ENCODE measurements around the gene TKFC.

The TKFC gene

DNA sequence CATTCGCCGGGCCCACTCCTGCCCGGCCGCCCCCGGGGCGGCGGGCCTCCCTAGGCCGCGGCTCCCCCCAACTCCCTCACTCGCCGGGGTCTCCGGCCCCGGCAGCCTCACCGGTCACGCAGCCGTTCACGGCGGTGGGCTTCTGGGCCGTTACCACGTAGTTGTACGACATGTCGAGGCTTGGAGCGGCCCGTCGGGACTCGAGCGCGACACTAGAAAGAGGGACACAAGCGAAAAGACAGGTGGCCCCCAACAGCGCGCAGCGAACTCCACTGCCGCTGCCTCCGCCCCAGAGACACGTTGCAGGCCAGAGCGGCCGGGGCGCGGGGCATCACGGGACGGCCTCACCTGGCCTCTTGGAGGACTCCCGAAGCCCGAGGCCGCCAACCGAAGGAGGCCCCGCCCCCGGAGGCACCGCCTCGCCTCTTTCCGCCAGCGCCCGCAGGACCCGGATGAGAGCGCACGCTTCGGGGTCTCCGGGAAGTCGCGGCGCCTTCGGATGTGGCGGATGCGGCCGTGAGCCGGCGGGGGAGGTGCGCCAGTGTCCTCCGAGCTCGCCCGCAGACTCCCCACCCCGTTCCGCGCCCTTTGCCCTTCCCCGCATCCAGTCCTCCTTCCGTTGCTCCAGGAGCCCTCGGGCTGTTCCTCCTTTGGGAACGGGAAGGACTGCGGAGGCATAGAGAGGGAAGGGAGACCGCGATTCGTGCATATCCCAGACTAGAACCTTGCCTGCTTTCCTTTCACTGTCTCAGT is at the start of gene TKFC, which contains the start of gene DDB1:
TSS of gene TKFC (plus strand) at position 432 of the 753 bp plus-strand sequence. CDS start 1,501 bp downstream, outside the sequence.
TSS of gene DDB1 (minus strand) at position 309 of the 753 bp plus-strand sequence. CDS start at position 172, 137 bp downstream.
- peak within 1 kb of the TSS; percentile 99 for H3K4me3 ChIP-seq (ENCODE audit: low read depth, low read length)
- DNase-seq (ENCODE audit: low read depth) = peak; percentile 72

DNA sequence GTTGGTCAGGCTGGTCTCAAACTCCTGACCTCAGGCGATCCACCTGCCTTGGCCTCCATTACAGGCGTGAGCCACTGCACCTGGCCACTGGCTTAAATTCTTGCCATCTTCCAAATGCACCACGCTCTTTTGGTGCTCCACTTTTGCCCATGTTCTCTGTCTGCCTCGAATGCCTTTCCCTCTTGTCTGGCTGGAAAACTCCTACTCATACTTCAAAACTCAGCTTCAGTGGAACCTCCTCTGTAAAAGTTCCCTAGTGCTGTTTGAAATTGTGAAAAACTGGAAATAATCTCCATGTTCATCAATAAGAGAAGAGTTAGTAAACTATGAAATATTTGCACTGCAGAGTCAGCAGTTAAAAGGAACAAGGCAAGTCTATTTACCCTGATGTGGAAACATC is 49.4 kb upstream of the TKFC start:
- H3K4me3 ChIP-seq (ENCODE audit: low read depth, low read length) = no peak overlapping the region

GRCh38 chr11:61287338-61287977 is 45.6 kb upstream of the TKFC start:
- no peak for DNase-seq (ENCODE audit: low read depth)

More for the DNA sequence above, 49.4 kb upstream of the TKFC start:
- no peak for DNase-seq (ENCODE audit: low read depth)

GRCh38 chr11:61290905-61291690 is 41.9 kb upstream of the TKFC start:
- no peak overlapping the region for H3K4me3 ChIP-seq (ENCODE audit: low read depth, low read length)
- no peak for DNase-seq (ENCODE audit: low read depth)

More at GRCh38 chr11:61287338-61287977, 45.6 kb upstream of the TKFC start:
- no peak overlapping the region for H3K4me3 ChIP-seq (ENCODE audit: low read depth, low read length)

DNA sequence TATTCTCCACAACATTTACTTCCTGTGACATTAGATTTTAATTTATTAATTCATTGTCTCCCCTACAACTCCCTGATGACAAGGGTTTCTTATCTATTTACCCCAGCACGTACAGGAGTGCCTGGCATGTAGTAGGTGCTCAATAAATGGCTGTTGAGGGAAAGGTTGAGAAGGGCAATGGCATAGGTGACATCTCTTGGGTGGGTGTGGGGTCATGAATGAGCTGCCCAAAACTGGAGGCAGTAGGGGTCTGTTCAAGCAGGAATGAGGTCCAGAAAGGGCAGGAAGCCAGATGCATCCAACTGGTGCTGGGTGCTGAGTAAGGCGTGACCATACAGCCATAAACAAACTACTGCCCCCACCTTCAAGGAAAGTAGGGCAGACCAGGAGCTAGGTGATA is 40.7 kb upstream of the TKFC start:
- no peak overlapping the region for H3K4me3 ChIP-seq (ENCODE audit: low read depth, low read length)
- no peak for DNase-seq (ENCODE audit: low read depth)

DNA sequence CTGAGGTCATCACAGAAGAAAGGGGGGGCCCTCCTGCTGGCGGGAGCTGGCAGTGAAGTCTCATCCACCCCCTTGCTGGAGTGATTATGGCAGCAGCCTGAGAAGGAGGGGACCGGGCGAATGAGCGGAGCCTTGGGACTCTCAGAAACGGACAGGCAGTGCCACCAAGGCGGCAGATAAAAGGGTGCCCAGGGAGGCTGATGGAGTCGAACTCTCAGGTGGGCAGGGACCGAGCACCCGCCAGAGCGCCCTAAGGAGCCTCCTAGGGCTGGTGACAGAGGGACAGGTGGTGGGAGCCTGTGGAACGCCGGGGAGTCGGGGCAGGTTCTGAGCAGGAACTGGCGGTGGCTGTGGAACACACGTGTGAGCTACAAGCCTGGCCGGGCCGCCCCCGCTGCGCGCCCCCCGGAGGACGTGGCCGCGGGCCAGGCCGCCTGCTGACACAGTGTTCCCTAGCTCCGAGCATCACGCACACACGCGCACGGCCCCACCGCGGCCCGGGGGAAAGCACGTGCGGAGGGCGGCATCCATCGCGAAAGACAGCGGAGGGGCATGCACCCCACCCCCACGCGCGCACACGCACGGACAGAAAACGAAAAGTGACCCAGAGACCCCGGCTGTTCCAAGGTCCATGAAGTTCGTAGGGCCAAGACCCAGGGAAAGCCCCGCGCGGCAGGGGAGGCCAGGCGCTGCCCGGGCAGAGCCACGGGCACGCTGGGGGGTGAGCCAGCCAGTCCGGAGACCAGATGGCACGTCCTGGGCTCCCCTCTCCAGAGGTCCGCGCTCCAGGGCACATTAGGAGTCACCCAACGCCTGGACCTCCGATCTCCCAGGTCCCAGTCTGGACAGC is 38.9 kb upstream of the TKFC start:
- peak overlapping the region; percentile 59 for H3K4me3 ChIP-seq (ENCODE audit: low read depth, low read length)
- peak; percentile 36 for DNase-seq (ENCODE audit: low read depth)

DNA sequence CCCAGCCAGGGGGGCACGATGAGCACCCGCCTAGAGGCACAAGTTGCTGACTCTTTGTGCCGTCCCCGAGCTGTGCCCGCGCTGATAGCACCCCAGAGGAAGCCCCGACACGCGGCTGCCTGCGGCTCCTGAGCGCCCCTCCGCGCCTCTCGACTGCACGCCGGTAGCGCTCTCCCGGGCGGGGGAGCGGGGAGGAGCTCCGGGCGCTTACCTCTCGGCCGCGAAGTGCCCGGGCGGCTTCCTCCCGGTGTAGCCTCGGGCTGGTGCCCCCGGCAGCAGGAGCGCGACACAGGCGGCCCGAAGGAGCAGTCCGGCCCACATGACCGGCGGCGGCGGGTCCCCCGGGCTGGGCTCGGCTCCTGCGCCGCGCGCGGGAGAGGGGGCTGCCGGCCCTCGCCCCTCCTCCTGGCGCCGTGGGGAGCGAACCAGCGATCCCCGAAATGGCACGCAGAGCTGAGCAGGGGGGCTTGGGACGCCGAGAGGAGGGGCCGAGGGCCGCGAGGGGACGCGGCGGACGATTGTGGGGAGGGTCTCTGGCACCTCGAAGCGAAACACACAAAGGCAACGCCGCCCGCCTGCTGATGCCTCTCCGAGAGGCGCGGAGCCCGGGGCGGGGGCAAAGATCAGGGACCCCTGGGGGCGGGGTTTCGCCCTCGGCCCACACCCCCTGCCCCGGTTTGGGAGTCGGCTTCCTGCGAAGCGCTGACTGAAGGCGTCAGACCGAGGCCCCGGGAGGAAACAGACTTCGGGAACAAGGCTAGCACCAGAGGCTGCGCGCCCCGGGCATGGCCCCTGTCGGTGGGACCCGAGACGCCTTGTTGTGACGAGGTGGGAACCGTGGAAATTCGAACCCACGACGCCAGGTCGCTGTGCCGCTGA is 38.1 kb upstream of the TKFC start, which contains the start of gene VWCE:
TSS of gene VWCE (minus strand) at position 600 of the 879 bp plus-strand sequence. CDS start at position 321, 279 bp downstream.
- DNase-seq (ENCODE audit: low read depth) = no peak
- H3K4me3 ChIP-seq (ENCODE audit: low read depth, low read length) = peak within 1 kb of the TSS; percentile 59

DNA sequence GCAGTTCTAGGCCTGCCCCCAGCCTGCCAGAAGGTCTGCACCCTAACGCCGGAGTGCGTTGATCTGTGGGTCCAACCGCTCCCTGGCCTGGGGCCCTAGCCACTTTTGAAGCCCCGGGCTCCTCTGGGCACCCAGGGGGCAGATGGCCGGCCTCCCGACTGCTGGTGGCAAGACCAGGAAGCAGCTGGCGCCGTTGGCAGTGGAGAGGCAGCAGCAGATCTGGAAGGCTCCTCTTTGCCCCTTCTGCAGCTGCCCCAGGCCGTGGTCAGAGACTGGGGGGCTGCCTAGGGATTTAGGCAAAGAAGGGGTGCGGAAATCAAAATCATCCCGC is 37.5 kb upstream of the TKFC start:
- no peak for DNase-seq (ENCODE audit: low read depth)
- H3K4me3 ChIP-seq (ENCODE audit: low read depth, low read length) = peak overlapping the region; percentile 59

DNA sequence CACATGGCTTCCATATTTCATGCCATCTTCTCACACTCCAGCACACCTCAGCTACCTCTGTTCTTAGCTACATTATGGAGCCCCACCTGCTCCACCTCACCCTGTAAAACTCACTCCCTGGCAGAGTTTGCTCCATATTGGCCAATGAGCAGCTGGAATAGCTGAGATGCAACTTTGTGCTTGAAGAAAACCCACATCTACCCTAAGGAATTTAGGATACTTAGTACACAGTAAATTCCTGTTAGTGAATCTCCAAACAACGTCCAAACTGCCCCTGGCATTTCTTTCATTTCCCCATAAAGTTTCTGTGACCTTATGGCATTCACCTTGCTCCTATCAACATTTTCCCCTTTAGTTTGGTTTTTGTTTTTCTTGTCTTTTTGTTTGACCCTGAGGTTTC is 35.7 kb upstream of the TKFC start:
- H3K4me3 ChIP-seq (ENCODE audit: low read depth, low read length) = no peak overlapping the region
- no peak for DNase-seq (ENCODE audit: low read depth)

DNA sequence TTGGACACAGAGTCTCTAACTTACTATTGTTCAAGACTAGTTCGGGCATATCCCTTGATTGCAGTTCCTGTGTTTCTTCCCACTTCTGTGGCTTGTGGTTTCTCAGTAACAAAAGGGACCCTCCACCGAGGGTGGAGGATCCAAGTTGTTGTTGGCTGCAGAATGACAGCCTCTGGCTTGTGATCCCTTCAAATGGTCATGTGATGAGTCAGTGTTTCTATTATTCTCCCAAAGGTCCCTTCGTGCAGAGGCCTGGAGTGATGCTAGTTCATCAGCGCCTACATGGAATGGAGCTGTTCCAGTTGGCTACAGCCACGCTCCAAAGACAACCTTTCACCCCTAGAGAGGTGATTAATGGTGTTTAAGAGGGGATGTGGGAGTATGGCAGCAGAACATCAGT is 35.3 kb upstream of the TKFC start:
- peak; percentile 98 for DNase-seq (ENCODE audit: low read depth)
- H3K4me3 ChIP-seq (ENCODE audit: low read depth, low read length) = no peak overlapping the region

GRCh38 chr11:61298663-61299244 is 34.3 kb upstream of the TKFC start:
- H3K4me3 ChIP-seq (ENCODE audit: low read depth, low read length) = no peak overlapping the region
- DNase-seq (ENCODE audit: low read depth) = no peak

DNA sequence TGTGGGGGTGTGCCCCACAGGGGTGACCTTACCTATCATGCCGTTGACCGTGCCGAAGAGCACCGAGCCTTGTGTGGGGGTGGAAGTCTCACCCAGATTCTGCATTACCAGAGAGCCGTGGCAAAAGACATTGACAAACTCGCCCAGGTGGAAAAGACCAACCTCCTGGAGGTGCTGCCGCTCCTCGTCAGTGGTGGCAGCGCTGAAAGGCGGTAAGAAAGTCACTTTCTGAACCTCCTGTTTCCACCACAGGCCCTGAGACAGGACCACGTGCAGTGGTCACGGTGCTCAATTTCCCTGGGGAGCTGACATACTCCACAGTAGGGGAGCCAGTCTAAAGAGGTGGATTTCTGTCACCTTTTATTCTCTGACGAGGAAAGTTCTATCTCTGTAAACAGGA is 30.5 kb upstream of the TKFC start:
- H3K4me3 ChIP-seq (ENCODE audit: low read depth, low read length) = no peak overlapping the region
- no peak for DNase-seq (ENCODE audit: low read depth)

DNA sequence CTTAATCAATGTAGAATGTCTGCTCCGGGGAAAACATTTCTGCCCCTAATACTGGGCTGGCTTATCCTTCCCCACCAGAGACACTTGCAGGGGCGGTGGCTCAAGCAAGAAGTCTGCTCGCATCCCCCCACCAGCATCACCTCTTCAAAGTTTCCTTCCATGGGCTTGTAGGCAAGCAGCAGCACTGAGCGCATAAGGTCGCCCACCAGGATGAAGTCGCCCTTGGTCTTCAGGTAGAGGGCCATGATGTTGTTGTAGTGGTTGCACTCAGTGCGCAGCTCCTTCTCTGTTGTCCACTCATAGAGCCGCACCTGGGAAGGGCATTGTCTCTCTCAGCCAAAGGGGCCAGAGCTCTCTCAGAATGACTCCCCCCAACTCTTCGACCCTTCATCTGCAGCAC is 29.3 kb upstream of the TKFC start:
- no peak overlapping the region for H3K4me3 ChIP-seq (ENCODE audit: low read depth, low read length)
- DNase-seq (ENCODE audit: low read depth) = no peak

GRCh38 chr11:61305417-61305816 is 27.6 kb upstream of the TKFC start:
- no peak overlapping the region for H3K4me3 ChIP-seq (ENCODE audit: low read depth, low read length)
- no peak for DNase-seq (ENCODE audit: low read depth)

GRCh38 chr11:61306221-61306620 is 26.8 kb upstream of the TKFC start:
- H3K4me3 ChIP-seq (ENCODE audit: low read depth, low read length) = no peak overlapping the region
- no peak for DNase-seq (ENCODE audit: low read depth)

GRCh38 chr11:61307354-61307753 is 25.7 kb upstream of the TKFC start:
- DNase-seq (ENCODE audit: low read depth) = no peak
- H3K4me3 ChIP-seq (ENCODE audit: low read depth, low read length) = no peak overlapping the region

DNA sequence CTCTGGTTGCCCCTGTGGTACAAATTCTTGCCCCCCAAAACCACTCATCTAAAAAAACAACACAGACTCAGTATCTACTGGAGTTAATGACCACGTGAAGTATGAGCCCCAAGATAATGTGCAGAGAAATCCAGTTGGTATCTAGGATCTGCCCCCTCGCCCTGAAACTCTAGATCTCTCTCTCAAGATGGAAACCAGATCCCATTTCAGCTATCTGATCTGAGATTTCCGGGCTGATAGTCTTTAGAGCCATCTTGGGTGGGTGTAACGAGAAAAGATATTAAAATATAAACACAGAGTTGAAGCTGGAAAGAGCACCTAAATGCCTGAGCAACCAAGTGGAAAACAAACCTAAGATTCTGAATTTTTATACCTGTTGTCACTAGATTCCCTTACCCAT is 23.9 kb upstream of the TKFC start:
- DNase-seq (ENCODE audit: low read depth) = no peak
- no peak overlapping the region for H3K4me3 ChIP-seq (ENCODE audit: low read depth, low read length)

- no peak for DNase-seq (ENCODE audit: low read depth)
- no peak overlapping the region for H3K4me3 ChIP-seq (ENCODE audit: low read depth, low read length)
These were observed 23.3 kb upstream of the TKFC start for GRCh38 chr11:61309739-61310138.
